SJSA1 (cell line): ENCODE results near the gene CINP. TPM values are rescaled to one million over a fixed set of nuclear protein-coding genes. Genes with fewer than 3 reads are reported as not detected.

ENCODE experiments used
- DNase-seq, 2 experiments: peaks; one replicate each; pipeline ENCODE4 v3.0.0-alpha.2; 2015 to 2020; ENCODE audit warnings: low spot score in 2 of 2, low read depth in 1 of 2
- H3K27ac ChIP-seq: fragments of 250-450 bp; sonication (Bioruptor Pico); 2 replicates; pipeline ENCODE4 v1.5.1; 2020; ENCODE audit warnings: mild to moderate bottlenecking, moderate library complexity
- H3K27me3 ChIP-seq: fragments of 250-450 bp; sonication (Bioruptor Pico); replicated peaks from 2 replicates; pipeline ENCODE4 v1.5.1; 2020; ENCODE audit warnings: mild to moderate bottlenecking, moderate library complexity
- H3K36me3 ChIP-seq: fragments of 250-450 bp; sonication (Bioruptor Pico); 2 replicates; pipeline ENCODE4 v1.5.1; 2020; ENCODE audit warnings: mild to moderate bottlenecking
- H3K4me1 ChIP-seq: fragments of 250-450 bp; sonication (Bioruptor Pico); replicated peaks from 2 replicates; pipeline ENCODE4 v1.6.1; 2021; ENCODE audit warnings: mild to moderate bottlenecking
- H3K4me3 ChIP-seq: fragments of 250-450 bp; sonication (Bioruptor Pico); 2 replicates; pipeline ENCODE4 v1.5.1; 2020; ENCODE audit warnings: mild to moderate bottlenecking
- H3K9me3 ChIP-seq: fragments of 250-450 bp; sonication (Bioruptor Pico); replicated peaks from 2 replicates; pipeline ENCODE4 v1.5.1; 2020; ENCODE audit warnings: mild to moderate bottlenecking
- total RNA-seq: library from RNA; depleted of rRNA; stranded (reverse); fragments of >200 nt; shearing (Covaris generic); gene quantifications from 2 replicates; pipeline ENCODE4 v1.2.3, GENCODE V29; 2014; rRNA removed

Gene CINP
- total RNA-seq = 50.8 and 60.9 TPM in 2 replicates

- Histone ChIP-seq H3K4me3 (peak within 1 kb of the TSS; percentile 80), H3K27ac (peak within 1 kb of the TSS; percentile 68), H3K27me3 (no peaks in the 10 kb centered on the region), H3K9me3 (no peaks in the 10 kb centered on the region), H3K36me3 (peaks cover 28% of the 10 kb centered on the region), H3K4me1 (peaks cover 18% of the 10 kb centered on the region)
- peak; percentile 74 to 96 for DNase-seq
These were observed at the start of gene CINP, which contains the start of gene TECPR2 for GRCh38 chr14:102362545-102363181. Gene CINP (minus strand): TSS chr14:102362890. CDS start chr14:102362851, 39 bp downstream. Gene TECPR2 (plus strand): TSS chr14:102362941. CDS start chr14:102376722, 13,781 bp downstream.

- no peak for DNase-seq
- no peaks in the 10 kb centered on the region for H3K9me3 ChIP-seq
- no peaks in the 10 kb centered on the region for H3K27me3 ChIP-seq
- no peaks in the 10 kb centered on the region for H3K4me1 ChIP-seq
- no peak overlapping the region for H3K4me3 ChIP-seq
- no peak overlapping the region for H3K27ac ChIP-seq
- no peaks in the 10 kb centered on the region for H3K36me3 ChIP-seq
These were observed 46.0 kb upstream of the CINP start for GRCh38 chr14:102408724-102409123.

- no peak overlapping the region for H3K4me3 ChIP-seq
- H3K36me3 ChIP-seq = 0 out of 2 replicates have a peak, but pooled peaks cover 7% of the 10 kb centered on the region
- H3K4me1 ChIP-seq = no peaks in the 10 kb centered on the region
- H3K27me3 ChIP-seq = no peaks in the 10 kb centered on the region
- peaks cover 5% of the 10 kb centered on the region; the same call in 1 of the 2 replicates for H3K9me3 ChIP-seq
- H3K27ac ChIP-seq = no peak overlapping the region
- no peak for DNase-seq
These were observed 44.6 kb upstream of the CINP start for GRCh38 chr14:102407258-102407657.

- peak in 1 of 2 experiments; percentile 3 for DNase-seq
- H3K36me3 ChIP-seq = peaks cover 13% of the 10 kb centered on the region; the same call in 1 of the 2 replicates
- H3K27ac ChIP-seq = no peak overlapping the region
- H3K4me3 ChIP-seq = no peak overlapping the region
- peaks cover 5% of the 10 kb centered on the region for H3K9me3 ChIP-seq
- no peaks in the 10 kb centered on the region for H3K4me1 ChIP-seq
- H3K27me3 ChIP-seq = no peaks in the 10 kb centered on the region
These were observed 40.3 kb upstream of the CINP start for GRCh38 chr14:102403028-102403427.

- H3K27me3 ChIP-seq = no peaks in the 10 kb centered on the region
- H3K27ac ChIP-seq = peak overlapping the region; percentile 81
- DNase-seq = peak; percentile 65 to 69
These were observed 33.8 kb upstream of the CINP start for GRCh38 chr14:102396521-102396920.

GRCh38 chr14:102394717-102395375 is 32.2 kb upstream of the CINP start:
- peaks cover 8% of the 10 kb centered on the region for H3K36me3 ChIP-seq
- H3K27ac ChIP-seq = no peak overlapping the region
- H3K27me3 ChIP-seq = no peaks in the 10 kb centered on the region
- H3K9me3 ChIP-seq = no peaks in the 10 kb centered on the region; the same call in 1 of the 2 replicates
- H3K4me1 ChIP-seq = peaks cover 18% of the 10 kb centered on the region
- no peak for DNase-seq
- no peak overlapping the region for H3K4me3 ChIP-seq

More at GRCh38 chr14:102396521-102396920, 33.8 kb upstream of the CINP start:
- H3K4me3 ChIP-seq = no peak overlapping the region
- H3K9me3 ChIP-seq = no peaks in the 10 kb centered on the region; the same call in 1 of the 2 replicates
- H3K36me3 ChIP-seq = peaks cover 10% of the 10 kb centered on the region
- H3K4me1 ChIP-seq = peaks cover 18% of the 10 kb centered on the region

- H3K9me3 ChIP-seq = no peaks in the 10 kb centered on the region
- no peak for DNase-seq
- H3K36me3 ChIP-seq = peaks cover 4% of the 10 kb centered on the region
- no peaks in the 10 kb centered on the region for H3K27me3 ChIP-seq
- H3K4me3 ChIP-seq = no peak overlapping the region
- H3K27ac ChIP-seq = no peak overlapping the region
- H3K4me1 ChIP-seq = peaks cover 18% of the 10 kb centered on the region
These were observed 29.8 kb upstream of the CINP start for GRCh38 chr14:102392506-102392905.

GRCh38 chr14:102390064-102390855 is 27.6 kb upstream of the CINP start:
- Histone ChIP-seq H3K27me3 (no peaks in the 10 kb centered on the region), H3K4me3 (no peak overlapping the region), H3K9me3 (no peaks in the 10 kb centered on the region), H3K36me3 (peaks cover 4% of the 10 kb centered on the region; the same call in 1 of the 2 replicates), H3K27ac (no peak overlapping the region), H3K4me1 (0 out of 2 replicates have a peak, but pooled peaks cover 3% of the 10 kb centered on the region)
- DNase-seq = peak in 1 of 2 experiments; percentile 22

GRCh38 chr14:102389246-102389645 is 26.6 kb upstream of the CINP start:
- Histone ChIP-seq H3K27me3 (no peaks in the 10 kb centered on the region), H3K4me3 (no peak overlapping the region), H3K4me1 (0 out of 2 replicates have a peak, but pooled peaks cover 3% of the 10 kb centered on the region), H3K36me3 (peaks cover 4% of the 10 kb centered on the region; the same call in 1 of the 2 replicates), H3K9me3 (no peaks in the 10 kb centered on the region), H3K27ac (no peak overlapping the region)
- DNase-seq = no peak

GRCh38 chr14:102387086-102387485 is 24.4 kb upstream of the CINP start:
- Histone ChIP-seq H3K36me3 (peaks cover 4% of the 10 kb centered on the region; the same call in 1 of the 2 replicates), H3K4me1 (0 out of 2 replicates have a peak, but pooled peaks cover 1% of the 10 kb centered on the region), H3K27ac (no peak overlapping the region), H3K27me3 (no peaks in the 10 kb centered on the region), H3K9me3 (no peaks in the 10 kb centered on the region), H3K4me3 (no peak overlapping the region)
- DNase-seq = no peak

GRCh38 chr14:102378830-102379229 is 16.1 kb upstream of the CINP start:
- Histone ChIP-seq H3K4me3 (no peak overlapping the region), H3K27ac (no peak overlapping the region), H3K27me3 (no peaks in the 10 kb centered on the region), H3K9me3 (no peaks in the 10 kb centered on the region), H3K36me3 (peaks cover 17% of the 10 kb centered on the region), H3K4me1 (peaks cover 24% of the 10 kb centered on the region)
- no peak for DNase-seq

GRCh38 chr14:102377696-102378095 is 15.0 kb upstream of the CINP start:
- Histone ChIP-seq H3K9me3 (no peaks in the 10 kb centered on the region), H3K4me3 (no peak overlapping the region), H3K27me3 (no peaks in the 10 kb centered on the region), H3K4me1 (peaks cover 30% of the 10 kb centered on the region), H3K36me3 (peaks cover 17% of the 10 kb centered on the region), H3K27ac (no peak overlapping the region)
- no peak for DNase-seq

- Histone ChIP-seq H3K4me1 (peaks cover 30% of the 10 kb centered on the region), H3K36me3 (peaks cover 14% of the 10 kb centered on the region), H3K4me3 (no peak overlapping the region), H3K9me3 (no peaks in the 10 kb centered on the region), H3K27ac (peak overlapping the region; percentile 16), H3K27me3 (no peaks in the 10 kb centered on the region)
- DNase-seq = peak; percentile 34 to 53
These were observed 12.4 kb upstream of the CINP start for GRCh38 chr14:102375119-102375518.
